HEK293 (cell line): Measurements from ENCODE around the gene TAS2R19.

Source experiments
- ZNF174 ChIP-seq: fragments of 450-650 bp; formaldehyde crosslinking; IDR thresholded peaks from 2 replicates; pipeline ENCODE4 v1.5.0; 2017; ENCODE audit warnings: missing biosample characterization, mild to moderate bottlenecking, missing genetic modification characterization
- ZNF24 ChIP-seq: fragments of 450-650 bp; formaldehyde crosslinking; IDR thresholded peaks from 2 replicates; pipeline ENCODE4 v1.5.1; 2016; ENCODE audit warnings: missing biosample characterization, missing genetic modification characterization
- ZNF600 ChIP-seq: fragments of 450-650 bp; formaldehyde crosslinking; IDR thresholded peaks from 2 replicates; pipeline ENCODE4 v1.5.1; 2016; ENCODE audit warnings: missing biosample characterization, missing genetic modification characterization
- ZNF768 ChIP-seq: fragments of 450-650 bp; formaldehyde crosslinking; IDR thresholded peaks from 2 replicates; pipeline ENCODE4 v1.5.1; 2018; ENCODE audit warnings: missing biosample characterization, mild to moderate bottlenecking, missing genetic modification characterization
- TF ChIP-seq, protein P1 (sequence below): fragments of 450-650 bp; formaldehyde crosslinking; IDR thresholded peaks from 2 replicates; pipeline ENCODE4 v1.5.1; 2016; ENCODE audit warnings: missing biosample characterization, missing genetic modification characterization

DNA sequence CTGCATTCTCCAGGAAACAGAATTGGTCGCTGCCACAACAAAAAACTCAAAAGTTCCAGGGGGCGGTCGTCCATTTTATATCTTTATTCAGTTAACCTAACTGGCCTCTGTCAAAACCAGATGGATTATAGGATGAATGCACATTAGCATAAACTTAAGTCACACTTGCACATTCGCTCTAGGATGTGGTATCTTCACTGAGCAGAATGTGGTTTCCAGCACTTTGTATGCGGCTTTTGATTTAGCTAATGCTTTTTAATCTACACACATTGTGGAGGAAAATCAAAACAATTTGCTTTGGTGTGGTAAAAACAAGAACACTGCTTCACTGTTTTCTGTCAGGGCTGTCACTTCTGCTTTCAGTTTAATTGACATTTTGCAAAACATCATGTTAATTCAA lies 40.2 kb downstream of the TAS2R19 start:
- TF ChIP-seq ZNF24 (tag by site-specific recombination) (no peak), ZNF768 (tag by site-specific recombination) (no peak), ZNF174 (tag by site-specific recombination) (no peak), ZNF600 (tag by site-specific recombination) (no peak)
- TF ChIP-seq, protein P1, sequence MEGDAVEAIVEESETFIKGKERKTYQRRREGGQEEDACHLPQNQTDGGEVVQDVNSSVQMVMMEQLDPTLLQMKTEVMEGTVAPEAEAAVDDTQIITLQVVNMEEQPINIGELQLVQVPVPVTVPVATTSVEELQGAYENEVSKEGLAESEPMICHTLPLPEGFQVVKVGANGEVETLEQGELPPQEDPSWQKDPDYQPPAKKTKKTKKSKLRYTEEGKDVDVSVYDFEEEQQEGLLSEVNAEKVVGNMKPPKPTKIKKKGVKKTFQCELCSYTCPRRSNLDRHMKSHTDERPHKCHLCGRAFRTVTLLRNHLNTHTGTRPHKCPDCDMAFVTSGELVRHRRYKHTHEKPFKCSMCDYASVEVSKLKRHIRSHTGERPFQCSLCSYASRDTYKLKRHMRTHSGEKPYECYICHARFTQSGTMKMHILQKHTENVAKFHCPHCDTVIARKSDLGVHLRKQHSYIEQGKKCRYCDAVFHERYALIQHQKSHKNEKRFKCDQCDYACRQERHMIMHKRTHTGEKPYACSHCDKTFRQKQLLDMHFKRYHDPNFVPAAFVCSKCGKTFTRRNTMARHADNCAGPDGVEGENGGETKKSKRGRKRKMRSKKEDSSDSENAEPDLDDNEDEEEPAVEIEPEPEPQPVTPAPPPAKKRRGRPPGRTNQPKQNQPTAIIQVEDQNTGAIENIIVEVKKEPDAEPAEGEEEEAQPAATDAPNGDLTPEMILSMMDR (tag by site-specific recombination) = no peak
